HCT116 (cell line): ENCODE data around the gene MAPK8. TPM values are rescaled to one million over a fixed set of nuclear protein-coding genes. Genes with fewer than 3 reads are reported as not detected.

ENCODE experiments used
- ATAC-seq: fragments of 200-7000 bp; cut with Tn5 transposase; 2 replicates; pipeline ENCODE4 v1.9.1; 2020; ENCODE audit warnings: mild to moderate bottlenecking, moderate library complexity
- BruUV-seq: library from RNA; stranded (reverse); fragments of 400-500 nt; replicated peaks from 2 replicates; lab custom pipeline; 2021; lab: Mats Ljungman, UMichigan
- CTCF ChIA-PET: fragments of 300-600 bp; sonication (Branson Sonifier 250); formaldehyde crosslinking; loops from one replicate; lab custom pipeline; 2021; ENCODE audit warnings: antibody characterized with exemption; lab: Charles Lee
- POLR2A ChIA-PET: fragments of 300-600, 350-600 bp; sonication (Branson Sonifier 250); formaldehyde crosslinking; loops from one replicate; lab custom pipeline; 2021; ENCODE audit warnings: antibody characterized with exemption; lab: Charles Lee
- RAD21 ChIA-PET, 2 experiments: fragments of 300-600 bp; sonication (Branson Sonifier 250); formaldehyde crosslinking; loops; one replicate each; lab custom pipeline; 2023; ENCODE audit warnings: low total read pairs in 2 of 2; ENCODE audit not compliant: uncharacterized antibody in 2 of 2, unreplicated experiment in 2 of 2, low non-redundant PET in 1 of 2; lab: Charles Lee
- DNase-seq: peaks from one replicate; pipeline ENCODE4 v3.0.0-alpha.2; 2010; ENCODE audit warnings: low read depth, low spot score
- H2AFZ ChIP-seq: fragments of 200-600 bp; shearing (Covaris generic), sonication (generic); 2 replicates; pipeline ENCODE4 v1.6.1; 2017; ENCODE audit warnings: low read depth, mixed run types, mixed read lengths, antibody characterized with exemption, low read length; ENCODE audit not compliant: poor library complexity, severe bottlenecking
- H3K27ac ChIP-seq: 2 replicates; pipeline ENCODE4 v1.5.1; 2012; ENCODE audit warnings: low read depth, low read length
- H3K27me3 ChIP-seq: fragments of 200-600 bp; sonication (generic); 2 replicates; pipeline ENCODE4 v1.6.1; 2016; ENCODE audit warnings: mixed run types, low read length, mixed read lengths; ENCODE audit not compliant: insufficient read depth
- H3K36me3 ChIP-seq, 2 experiments: fragments of 200-500 bp in 1 of 2; fragments of 200-600 bp in 1 of 2; sonication (Bioruptor generic) in 1 of 2; sonication (generic) in 1 of 2; 2 replicates each; pipeline versions ENCODE4 v1.5.1 to v1.6.1; 2014 to 2016; ENCODE audit warnings: low read length in 2 of 2, inconsistent platforms in 1 of 2, mixed read lengths in 1 of 2, mixed run types in 1 of 2; ENCODE audit not compliant: insufficient read depth in 2 of 2, control insufficient read depth in 1 of 2
- H3K4me1 ChIP-seq, 2 experiments: fragments of 200-600 bp in 1 of 2; sonication (generic) in 1 of 2; 2 replicates each; pipeline versions ENCODE4 v1.5.1 to v1.6.1; 2012 to 2017; ENCODE audit warnings: low read length in 2 of 2, inconsistent platforms in 1 of 2, mild to moderate bottlenecking in 1 of 2, mixed read lengths in 1 of 2, mixed run types in 1 of 2, moderate library complexity in 1 of 2; ENCODE audit not compliant: insufficient read depth in 2 of 2, control insufficient read depth in 1 of 2
- H3K4me2 ChIP-seq: fragments of 200-600 bp; sonication (generic); 2 replicates; pipeline ENCODE4 v1.6.1; 2017; ENCODE audit warnings: mixed run types, low read length, mixed read lengths
- H3K4me3 ChIP-seq, 2 experiments: fragments of 200-600 bp in 1 of 2; sonication (generic) in 1 of 2; replicated peaks in 1 of 2; 2 replicates each; pipeline ENCODE4 v1.5.1; 2011 to 2016; ENCODE audit warnings: low read length in 2 of 2, control low read depth in 1 of 2, low read depth in 1 of 2, mild to moderate bottlenecking in 1 of 2, mixed read lengths in 1 of 2, mixed run types in 1 of 2
- H3K79me2 ChIP-seq: fragments of 200-600 bp; sonication (generic); 2 replicates; pipeline ENCODE4 v1.6.1; 2017; ENCODE audit warnings: mild to moderate bottlenecking, mixed run types, low read length, moderate library complexity, mixed read lengths; ENCODE audit not compliant: insufficient read depth
- H3K9ac ChIP-seq: fragments of 200-600 bp; sonication (generic); 2 replicates; pipeline ENCODE4 v1.6.1; 2016; ENCODE audit warnings: low read length, mixed read lengths
- H3K9me2 ChIP-seq: fragments of 200-600 bp; sonication (generic), shearing (Covaris generic); 2 replicates; pipeline ENCODE4 v1.6.1; 2017; ENCODE audit warnings: mixed run types, mild to moderate bottlenecking, moderate library complexity; ENCODE audit not compliant: insufficient read depth
- H3K9me3 ChIP-seq, 2 experiments: fragments of 200-500 bp in 1 of 2; fragments of 200-600 bp in 1 of 2; sonication (Bioruptor generic) in 1 of 2; sonication (generic) in 1 of 2; 2 replicates each; pipeline ENCODE4 v1.6.1; 2014 to 2017; ENCODE audit warnings: low read length in 2 of 2, mixed read lengths in 2 of 2, inconsistent platforms in 1 of 2, low read depth in 1 of 2, mild to moderate bottlenecking in 1 of 2, mixed run types in 1 of 2, moderate library complexity in 1 of 2; ENCODE audit not compliant: control insufficient read depth in 1 of 2, insufficient read depth in 1 of 2
- H4K20me1 ChIP-seq: fragments of 200-600 bp; sonication (generic), shearing (Covaris generic); 2 replicates; pipeline ENCODE4 v1.6.1; 2017; ENCODE audit warnings: mixed run types, mild to moderate bottlenecking, moderate library complexity; ENCODE audit not compliant: insufficient read depth
- ATF3 ChIP-seq: IDR thresholded peaks from 2 replicates; pipeline ENCODE4 v1.6.1; 2012
- EGR1 ChIP-seq: IDR thresholded peaks from 2 replicates; pipeline ENCODE4 v1.6.1; 2012; ENCODE audit warnings: low read depth
- ELF1 ChIP-seq: IDR thresholded peaks from 2 replicates; pipeline ENCODE4 v1.6.1; 2012; ENCODE audit warnings: low read depth, borderline replicate concordance
- EZH2 ChIP-seq: fragments of 200-600 bp; sonication (generic); IDR thresholded peaks from 2 replicates; pipeline ENCODE4 v1.6.1; 2017; ENCODE audit warnings: antibody characterized with exemption, mixed run types
- EZH2phosphoT487 ChIP-seq: fragments of 200-600 bp; IDR thresholded peaks from 2 replicates; pipeline ENCODE4 v1.6.1; 2018; ENCODE audit warnings: antibody characterized with exemption, borderline replicate concordance
- FOSL1 ChIP-seq: IDR thresholded peaks from 2 replicates; pipeline ENCODE4 v1.6.1; 2012; ENCODE audit warnings: low read depth
- JUND ChIP-seq: IDR thresholded peaks from 2 replicates; pipeline ENCODE4 v1.6.1; 2012
- POLR2A ChIP-seq: IDR thresholded peaks from 2 replicates; pipeline ENCODE4 v1.7.0; 2011; ENCODE audit warnings: borderline replicate concordance; ENCODE audit not compliant: insufficient read depth, insufficient read length; ENCODE audit errors: extremely low read depth
- POLR2AphosphoS5 ChIP-seq: IDR thresholded peaks from 2 replicates; pipeline ENCODE4 v1.6.1; 2011; ENCODE audit warnings: mild to moderate bottlenecking, low read depth, low read length, moderate library complexity
- RAD21 ChIP-seq: IDR thresholded peaks from 2 replicates; pipeline ENCODE4 v1.6.1; 2012; ENCODE audit warnings: low read depth, mild to moderate bottlenecking
- ZBTB33 ChIP-seq: IDR thresholded peaks from 2 replicates; pipeline ENCODE4 v1.6.1; 2011; ENCODE audit warnings: mild to moderate bottlenecking, low read length, moderate library complexity; ENCODE audit not compliant: insufficient replicate concordance; ENCODE audit errors: extremely low read depth
- intact Hi-C: fragments of 100-400 bp; cut with micrococcal nuclease; formaldehyde crosslinking; loops from 2 replicates; pipeline ENCODE4 v1.10.0; 2022
- total RNA-seq: library from RNA; stranded (reverse); gene quantifications from one replicate; pipeline ENCODE4 v1.2.1, GENCODE V29; 2021; ENCODE audit not compliant: unreplicated experiment
- TF ChIP-seq, protein P1 (sequence below): IDR thresholded peaks from 2 replicates; pipeline ENCODE4 v1.6.1; 2012; ENCODE audit warnings: low read depth

Gene MAPK8
- total RNA-seq, 1 experiment from 2014 or later = 71.0 TPM

- H3K4me1 ChIP-seq = peaks cover 20 to 31% of the 10 kb centered on the region in 2 experiments
- intact Hi-C loops = no loop called here
- no peak overlapping the region for H3K27ac ChIP-seq
- no peaks in the 10 kb centered on the region for H3K9me3 ChIP-seq
- no TSS peak for BruUV-seq
- RAD21 ChIA-PET = no interaction called here
- ATAC-seq (no peak), DNase-seq (no peak)
- no peak overlapping the region for H3K9ac ChIP-seq
- no peak overlapping the region for H3K4me3 ChIP-seq
- CTCF ChIA-PET = no interaction called here
- H3K9me2 ChIP-seq = no peaks in the 10 kb centered on the region
- no peaks in the 10 kb centered on the region for H3K36me3 ChIP-seq
- H2AFZ ChIP-seq = no peak overlapping the region
- H3K27me3 ChIP-seq = no peaks in the 10 kb centered on the region
- TF ChIP-seq FOSL1 = no peak
- TF ChIP-seq EZH2 = no peak
- no peak for TF ChIP-seq RAD21
- no peak for TF ChIP-seq ELF1
- TF ChIP-seq POLR2A = no peak
- TF ChIP-seq EZH2phosphoT487 = no peak
- TF ChIP-seq, protein P1, sequence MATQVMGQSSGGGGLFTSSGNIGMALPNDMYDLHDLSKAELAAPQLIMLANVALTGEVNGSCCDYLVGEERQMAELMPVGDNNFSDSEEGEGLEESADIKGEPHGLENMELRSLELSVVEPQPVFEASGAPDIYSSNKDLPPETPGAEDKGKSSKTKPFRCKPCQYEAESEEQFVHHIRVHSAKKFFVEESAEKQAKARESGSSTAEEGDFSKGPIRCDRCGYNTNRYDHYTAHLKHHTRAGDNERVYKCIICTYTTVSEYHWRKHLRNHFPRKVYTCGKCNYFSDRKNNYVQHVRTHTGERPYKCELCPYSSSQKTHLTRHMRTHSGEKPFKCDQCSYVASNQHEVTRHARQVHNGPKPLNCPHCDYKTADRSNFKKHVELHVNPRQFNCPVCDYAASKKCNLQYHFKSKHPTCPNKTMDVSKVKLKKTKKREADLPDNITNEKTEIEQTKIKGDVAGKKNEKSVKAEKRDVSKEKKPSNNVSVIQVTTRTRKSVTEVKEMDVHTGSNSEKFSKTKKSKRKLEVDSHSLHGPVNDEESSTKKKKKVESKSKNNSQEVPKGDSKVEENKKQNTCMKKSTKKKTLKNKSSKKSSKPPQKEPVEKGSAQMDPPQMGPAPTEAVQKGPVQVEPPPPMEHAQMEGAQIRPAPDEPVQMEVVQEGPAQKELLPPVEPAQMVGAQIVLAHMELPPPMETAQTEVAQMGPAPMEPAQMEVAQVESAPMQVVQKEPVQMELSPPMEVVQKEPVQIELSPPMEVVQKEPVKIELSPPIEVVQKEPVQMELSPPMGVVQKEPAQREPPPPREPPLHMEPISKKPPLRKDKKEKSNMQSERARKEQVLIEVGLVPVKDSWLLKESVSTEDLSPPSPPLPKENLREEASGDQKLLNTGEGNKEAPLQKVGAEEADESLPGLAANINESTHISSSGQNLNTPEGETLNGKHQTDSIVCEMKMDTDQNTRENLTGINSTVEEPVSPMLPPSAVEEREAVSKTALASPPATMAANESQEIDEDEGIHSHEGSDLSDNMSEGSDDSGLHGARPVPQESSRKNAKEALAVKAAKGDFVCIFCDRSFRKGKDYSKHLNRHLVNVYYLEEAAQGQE = no peak
- no peak for TF ChIP-seq ZBTB33
- TF ChIP-seq ATF3 = no peak
- TF ChIP-seq POLR2AphosphoS5 = no peak
- no peak for TF ChIP-seq EGR1
- TF ChIP-seq JUND = no peak
- peak overlapping the region; percentile 63 for H3K4me2 ChIP-seq
- H3K79me2 ChIP-seq = peaks cover 25% of the 10 kb centered on the region
- POLR2A ChIA-PET = no interaction called here
- H4K20me1 ChIP-seq = no peaks in the 10 kb centered on the region
Measured at GRCh38 chr10:48389846-48390557, 83.5 kb downstream of the MAPK8 start.
